ENCODE results near the gene LIN28B. TPM values are rescaled to one million over a fixed set of nuclear protein-coding genes. Genes with fewer than 3 reads are reported as not detected.

Gene LIN28B
- total RNA-seq, 4 donors from 2014 or later = not detected

DNA sequence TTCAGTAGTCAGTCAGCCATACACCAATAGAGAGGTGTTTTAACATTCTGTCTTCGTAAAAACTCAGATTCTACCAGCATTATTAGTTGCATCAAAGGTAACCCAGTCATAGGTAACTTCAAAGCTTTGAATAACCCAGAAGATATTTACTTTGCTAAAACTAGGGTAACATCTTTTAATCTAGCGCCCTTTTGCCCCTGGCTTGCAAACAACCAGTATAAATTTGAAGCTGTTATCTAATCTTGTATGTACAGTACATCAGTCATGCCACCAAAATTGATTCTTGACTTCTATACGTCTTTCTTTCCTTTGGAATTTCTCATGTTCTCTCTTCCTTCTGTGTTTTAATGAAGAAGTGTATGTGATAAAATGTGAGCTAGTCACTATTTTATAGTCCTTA is 109.3 kb downstream of the LIN28B start:
- in situ Hi-C loops (cut with MboI; ENCODE audit: low pct_ligation_motif_present in 1 of 4, low pct_unique_long_range_greater_than_20kb in 1 of 4, low sequenced_read_pairs in 3 of 4) (loop anchor here in 1 of 4 donors (25.0 kb wide), 1 partner anchor 279 kb away; no protein-coding TSS in a partner anchor), intact Hi-C loops (cut with DNase I; ENCODE audit: low total_unique reads) (no loop called here)
- H3K9me3 ChIP-seq = no peaks in the 10 kb centered on the region
- DNase-seq = no peak
- peaks cover 10% of the 10 kb centered on the region for H3K27me3 ChIP-seq
- H3K27ac ChIP-seq = no peak overlapping the region
- no peaks in the 10 kb centered on the region for H3K4me1 ChIP-seq
- WGBS, 2 donors (ENCODE audit: low coverage in 1 of 2) = 42 to 43% methylated on average over 3 of the region's 3 CpGs
- H3K4me3 ChIP-seq = no peak overlapping the region
- TF ChIP-seq CTCF (IDR thresholded peaks at IDR 0.05) (no peak), POLR2AphosphoS5 (IDR thresholded peaks at IDR 0.05) (no peak), EP300 (IDR thresholded peaks at IDR 0.05; ENCODE audit: low read depth) (no peak), POLR2A (IDR thresholded peaks at IDR 0.05) (no peak)
- H3K36me3 ChIP-seq = no peaks in the 10 kb centered on the region

GRCh38 chr6:105066836-105067235 is 109.9 kb downstream of the LIN28B start:
- no peaks in the 10 kb centered on the region for H3K36me3 ChIP-seq
- no peak for DNase-seq
- peaks cover 10% of the 10 kb centered on the region for H3K27me3 ChIP-seq
- no peak overlapping the region for H3K27ac ChIP-seq
- intact Hi-C loops (cut with DNase I; ENCODE audit: low total_unique reads) = no loop called here
- WGBS, 2 donors (ENCODE audit: low coverage in 1 of 2) = 47 to 58% methylated on average over 3 of the region's 3 CpGs
- no peak for TF ChIP-seq POLR2AphosphoS5 (IDR thresholded peaks at IDR 0.05)
- TF ChIP-seq EP300 (IDR thresholded peaks at IDR 0.05; ENCODE audit: low read depth) = no peak
- TF ChIP-seq CTCF (IDR thresholded peaks at IDR 0.05) = no peak
- no peak for TF ChIP-seq POLR2A (IDR thresholded peaks at IDR 0.05)
- no peak overlapping the region for H3K4me3 ChIP-seq
- in situ Hi-C loops (cut with MboI; ENCODE audit: low pct_ligation_motif_present in 1 of 4, low pct_unique_long_range_greater_than_20kb in 1 of 4, low sequenced_read_pairs in 3 of 4) = loop anchor here in 1 of 4 donors (25.0 kb wide), 1 partner anchor 280 kb away; no protein-coding TSS in a partner anchor
- H3K4me1 ChIP-seq = no peaks in the 10 kb centered on the region
- no peaks in the 10 kb centered on the region for H3K9me3 ChIP-seq

GRCh38 chr6:105067329-105067728 is 110.4 kb downstream of the LIN28B start:
- TF ChIP-seq EP300 (IDR thresholded peaks at IDR 0.05; ENCODE audit: low read depth) (no peak), POLR2A (IDR thresholded peaks at IDR 0.05) (no peak), POLR2AphosphoS5 (IDR thresholded peaks at IDR 0.05) (no peak), CTCF (IDR thresholded peaks at IDR 0.05) (no peak)
- Histone ChIP-seq H3K27me3 (peaks cover 10% of the 10 kb centered on the region), H3K36me3 (no peaks in the 10 kb centered on the region), H3K4me3 (no peak overlapping the region), H3K4me1 (no peaks in the 10 kb centered on the region), H3K9me3 (no peaks in the 10 kb centered on the region), H3K27ac (no peak overlapping the region)
- in situ Hi-C loops (cut with MboI; ENCODE audit: low pct_ligation_motif_present in 1 of 4, low pct_unique_long_range_greater_than_20kb in 1 of 4, low sequenced_read_pairs in 3 of 4) = loop anchor here in 1 of 4 donors (25.0 kb wide), 1 partner anchor 280 kb away; no protein-coding TSS in a partner anchor
- 20% methylated on average over 1 of the region's 1 CpG; no CpG with 5 or more reads in 1 of the 2 donors for WGBS, 2 donors (ENCODE audit: low coverage in 1 of 2)
- intact Hi-C loops (cut with DNase I; ENCODE audit: low total_unique reads) = no loop called here
- no peak for DNase-seq

DNA sequence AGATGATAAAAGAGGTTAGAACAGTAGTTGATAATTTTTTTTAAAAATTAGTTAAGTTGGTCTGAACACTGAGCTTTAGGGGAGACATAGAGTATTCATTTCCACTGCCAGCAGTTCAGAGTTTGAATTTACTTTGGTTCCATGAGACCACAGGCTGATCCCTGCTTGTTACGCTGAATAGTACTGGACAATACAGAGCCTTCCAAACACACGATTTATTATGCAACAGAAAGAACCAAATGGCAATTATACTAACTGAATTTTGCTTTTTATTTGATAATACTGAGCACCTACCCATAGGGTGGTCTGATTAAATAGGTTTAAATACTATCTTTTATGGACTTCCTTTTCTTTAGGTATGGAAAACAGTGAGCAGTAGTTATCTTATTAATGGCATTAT is 111.5 kb downstream of the LIN28B start:
- Histone ChIP-seq H3K27me3 (peaks cover 10% of the 10 kb centered on the region), H3K9me3 (no peaks in the 10 kb centered on the region), H3K36me3 (no peaks in the 10 kb centered on the region), H3K4me1 (no peaks in the 10 kb centered on the region), H3K4me3 (no peak overlapping the region), H3K27ac (no peak overlapping the region)
- TF ChIP-seq CTCF (IDR thresholded peaks at IDR 0.05) (no peak), POLR2A (IDR thresholded peaks at IDR 0.05) (no peak), EP300 (IDR thresholded peaks at IDR 0.05; ENCODE audit: low read depth) (no peak), POLR2AphosphoS5 (IDR thresholded peaks at IDR 0.05) (no peak)
- DNase-seq = no peak
- in situ Hi-C loops (cut with MboI; ENCODE audit: low pct_ligation_motif_present in 1 of 4, low pct_unique_long_range_greater_than_20kb in 1 of 4, low sequenced_read_pairs in 3 of 4) (loop anchor here in 1 of 4 donors (25.0 kb wide), 1 partner anchor 281 kb away; no protein-coding TSS in a partner anchor), intact Hi-C loops (cut with DNase I; ENCODE audit: low total_unique reads) (no loop called here)
- WGBS, 2 donors (ENCODE audit: low coverage in 1 of 2) = 72 to 88% methylated on average over 2 of the region's 2 CpGs
